ENCODE data around the gene TCEANC2. TPM values are rescaled to one million over a fixed set of nuclear protein-coding genes. Genes with fewer than 3 reads are reported as not detected.

TCEANC2 gene
- total and polyA plus RNA-seq, 2 of the 4 experiments (the other 2 are of a cell fraction): 2.4 to 3.2 TPM

- no peak overlapping the region for H3K18ac ChIP-seq (ENCODE audit: low read depth, low read length)
- no peak overlapping the region for H3K4ac ChIP-seq (ENCODE audit: low read depth, low read length)
- no peak overlapping the region for H2AK5ac ChIP-seq (ENCODE audit: low read depth, low read length)
- no peak overlapping the region for H2BK15ac ChIP-seq (ENCODE audit: low read depth, low read length)
- ChIA-PET POLR2A (ENCODE audit: unreplicated experiment) (no interaction called here), CTCF (no interaction called here)
- BruUV-seq (replicated peaks): no TSS peak
- no peaks in the 10 kb centered on the region for H4K20me1 ChIP-seq (ENCODE audit: insufficient read depth, low read length)
- intact Hi-C loops (cut with micrococcal nuclease): no loop called here
- H3K14ac ChIP-seq (replicated peaks; ENCODE audit: low read depth, low read length): no peak overlapping the region
- ATAC-seq (ENCODE audit: low read depth): no peak
- no peak for TF ChIP-seq MAZ (IDR thresholded peaks at IDR 0.05; ENCODE audit: borderline replicate concordance, low read depth, low read length)
- no peak for TF ChIP-seq RCOR1 (IDR thresholded peaks at IDR 0.05; ENCODE audit: insufficient replicate concordance, low read length)
- no peak for TF ChIP-seq FOS (IDR thresholded peaks at IDR 0.05; ENCODE audit: low read depth, low read length)
- no peak for TF ChIP-seq ELK1 (IDR thresholded peaks at IDR 0.05; ENCODE audit: borderline replicate concordance, low read depth, low read length)
- TF ChIP-seq CHD1 (IDR thresholded peaks at IDR 0.05; ENCODE audit: low read depth, low read length): no peak
- no peak for TF ChIP-seq RAD21 (IDR thresholded peaks at IDR 0.05; ENCODE audit: low read length)
- no peak for TF ChIP-seq MAFK (IDR thresholded peaks at IDR 0.05; ENCODE audit: low read depth, low read length)
- no peak for TF ChIP-seq NFE2L2 (IDR thresholded peaks at IDR 0.05; ENCODE audit: low read depth, low read length)
- TF ChIP-seq SMC3 (IDR thresholded peaks at IDR 0.05; ENCODE audit: low read depth, low read length): no peak
- no peak overlapping the region for H3K56ac ChIP-seq (ENCODE audit: extremely low read depth, insufficient read depth, low read length)
- no peak overlapping the region for H3K23ac ChIP-seq (ENCODE audit: low read depth, low read length)
- no peak overlapping the region for H2AK9ac ChIP-seq (replicated peaks; ENCODE audit: low read depth, low read length, poor library complexity)
- no peak overlapping the region for H2BK120ac ChIP-seq (ENCODE audit: low read depth, low read length)
- no peak overlapping the region for H4K8ac ChIP-seq (ENCODE audit: low read depth in 2 of 2, low read length in 2 of 2)
- H3K27ac ChIP-seq (ENCODE audit: insufficient read depth, low read length): no peak overlapping the region
- DNase-seq: no peak
- H3K9me1 ChIP-seq (ENCODE audit: insufficient read depth, low read length): peaks cover 3% of the 10 kb centered on the region; the same call in 1 of the 2 replicates
- in situ Hi-C loops (cut with MboI; ENCODE audit: low sequenced_read_pairs): no loop called here
- no peak overlapping the region for H3K4me3 ChIP-seq (ENCODE audit: insufficient read depth, low read depth, low read length)
- H3K9me3 ChIP-seq (ENCODE audit: control insufficient read depth, insufficient read depth, low read length): no peaks in the 10 kb centered on the region
- no peak overlapping the region for H2BK20ac ChIP-seq (ENCODE audit: low read depth, low read length)
- WGBS, 2 experiments (ENCODE audit: extremely low coverage in 2 of 2, insufficient read length in 1 of 2): 69% methylated on average over 4 of the region's 9 CpGs; no CpG with 5 or more reads in 1 of the 2 experiments
- H2BK5ac ChIP-seq (ENCODE audit: low read depth, low read length, poor library complexity, severe bottlenecking): no peak overlapping the region
- dilution Hi-C loops (cut with HindIII; ENCODE audit: low sequenced_read_pairs, unreplicated experiment): no loop called here
- H2AFZ ChIP-seq (replicated peaks; ENCODE audit: low read length, poor library complexity): no peak overlapping the region
- peaks cover 1% of the 10 kb centered on the region; the same call in 1 of the 2 replicates for H3K4me1 ChIP-seq (ENCODE audit: control insufficient read depth, insufficient read depth, low read length)
- no peak overlapping the region for H4K91ac ChIP-seq (ENCODE audit: insufficient read depth, low read depth, low read length)
- H3K9ac ChIP-seq (ENCODE audit: low read depth, low read length): no peak overlapping the region
- H4K5ac ChIP-seq (ENCODE audit: low read depth, low read length): no peak overlapping the region
- no peaks in the 10 kb centered on the region for H3K36me3 ChIP-seq (ENCODE audit: control insufficient read depth, insufficient read depth, low read length)
- H3K4me2 ChIP-seq (ENCODE audit: low read depth, low read length): no peak overlapping the region
- H3K27me3 ChIP-seq (ENCODE audit: control insufficient read depth, insufficient read depth, low read length): peaks cover 77% of the 10 kb centered on the region
- no peaks in the 10 kb centered on the region for H3K79me1 ChIP-seq (ENCODE audit: low read depth in 1 of 2, low read length in 2 of 2)
These were observed 41.9 kb upstream of the TCEANC2 start for GRCh38 chr1:54011316-54012007.
